ENCODE results near the gene ATF2. TPM values are rescaled to one million over a fixed set of nuclear protein-coding genes. Genes with fewer than 3 reads are reported as not detected.

ATF2 gene
- total and polyA plus RNA-seq, 2 of the 4 experiments (the other 2 are of a cell fraction), result 23.2 to 60.0 TPM

- Histone ChIP-seq H3K36me3 (ENCODE audit: control insufficient read depth, insufficient read depth, low read length) (peaks cover 10% of the 10 kb centered on the region), H3K4me1 (ENCODE audit: control insufficient read depth, insufficient read depth, low read length) (no peaks in the 10 kb centered on the region; the same call in 1 of the 2 replicates), H3K4ac (ENCODE audit: low read depth, low read length) (no peak overlapping the region), H2BK15ac (ENCODE audit: low read depth, low read length) (no peak overlapping the region), H4K20me1 (ENCODE audit: insufficient read depth, low read length) (peaks cover 54% of the 10 kb centered on the region; the same call in 1 of the 2 replicates), H3K18ac (ENCODE audit: low read depth, low read length) (no peak overlapping the region), H3K56ac (ENCODE audit: extremely low read depth, insufficient read depth, low read length) (no peak overlapping the region), H3K9me3 (ENCODE audit: control insufficient read depth, insufficient read depth, low read length) (no peaks in the 10 kb centered on the region), H2BK5ac (ENCODE audit: low read depth, low read length, poor library complexity, severe bottlenecking) (no peak overlapping the region), H4K91ac (ENCODE audit: insufficient read depth, low read depth, low read length) (no peak overlapping the region), H3K9me1 (ENCODE audit: insufficient read depth, low read length) (peaks cover 4% of the 10 kb centered on the region), H3K27ac (ENCODE audit: insufficient read depth, low read length) (no peak overlapping the region), H3K9ac (ENCODE audit: low read depth, low read length) (no peak overlapping the region), H3K23ac (ENCODE audit: low read depth, low read length) (no peak overlapping the region), H2BK20ac (ENCODE audit: low read depth, low read length) (no peak overlapping the region), H3K27me3 (ENCODE audit: control insufficient read depth, insufficient read depth, low read length) (no peaks in the 10 kb centered on the region), H2AK9ac (replicated peaks; ENCODE audit: low read depth, low read length, poor library complexity) (no peak overlapping the region), H2AFZ (replicated peaks; ENCODE audit: low read length, poor library complexity) (no peak overlapping the region), H3K4me3 (ENCODE audit: insufficient read depth, low read depth, low read length) (no peak overlapping the region), H3K4me2 (ENCODE audit: low read depth, low read length) (no peak overlapping the region; the same call in 1 of the 2 replicates), H2AK5ac (ENCODE audit: low read depth, low read length) (no peak overlapping the region), H3K79me1 (ENCODE audit: low read depth in 1 of 2, low read length in 2 of 2) (peaks cover 34 to 50% of the 10 kb centered on the region in 2 experiments), H4K5ac (ENCODE audit: low read depth, low read length) (no peak overlapping the region), H4K8ac (ENCODE audit: low read depth in 2 of 2, low read length in 2 of 2) (no peak overlapping the region), H2BK120ac (ENCODE audit: low read depth, low read length) (no peak overlapping the region), H3K14ac (replicated peaks; ENCODE audit: low read depth, low read length) (no peak overlapping the region)
- intact Hi-C loops (cut with micrococcal nuclease), result no loop called here
- ChIA-PET POLR2A (ENCODE audit: unreplicated experiment) (no interaction called here), CTCF (interaction anchor here (0.6 kb wide), 1 partner anchor 15 kb away, joined by 3 read pairs; no protein-coding TSS in a partner anchor)
- TF ChIP-seq BHLHE40 (IDR thresholded peaks at IDR 0.05; ENCODE audit: low read depth, low read length) (no peak), NFE2L2 (IDR thresholded peaks at IDR 0.05; ENCODE audit: low read depth, low read length) (no peak), RAD21 (IDR thresholded peaks at IDR 0.05; ENCODE audit: low read length) (no peak), MAZ (IDR thresholded peaks at IDR 0.05; ENCODE audit: borderline replicate concordance, low read depth, low read length) (no peak), CEBPB (IDR thresholded peaks at IDR 0.05; ENCODE audit: low read depth, low read length) (no peak), MAFK (IDR thresholded peaks at IDR 0.05; ENCODE audit: low read depth, low read length) (no peak)
- no TSS peak for BruUV-seq (replicated peaks)
- DNase-seq (peak; percentile 13), ATAC-seq (ENCODE audit: low read depth) (no peak)
- WGBS, 2 experiments (ENCODE audit: extremely low coverage in 2 of 2, insufficient read length in 1 of 2), result no CpG with 5 or more reads among the region's 4 CpGs
- dilution Hi-C loops (cut with HindIII; ENCODE audit: low sequenced_read_pairs, unreplicated experiment), result no loop called here
- in situ Hi-C loops (cut with MboI; ENCODE audit: low sequenced_read_pairs), result no loop called here
Measured at GRCh38 chr2:175147186-175147585, 20.8 kb downstream of the ATF2 start.

Data from IMR-90 (cell line).